Neural crest cell (in vitro differentiated cells): ENCODE results near the gene THUMPD1. TPM values are rescaled to one million over a fixed set of nuclear protein-coding genes. Genes with fewer than 3 reads are reported as not detected.

Experiments
- DNase-seq: peaks from one replicate; pipeline ENCODE4 v3.0.0; 2021; ENCODE audit warnings: low read depth, mixed read lengths, low spot score
- H3K27ac Mint-ChIP-seq: one replicate; pipeline ENCODE4 v1.8.0; 2021; ENCODE audit warnings: mild to moderate bottlenecking, mixed read lengths; ENCODE audit not compliant: unreplicated experiment
- H3K27me3 Mint-ChIP-seq: 2 replicates; pipeline ENCODE4 v1.8.0; 2021; ENCODE audit warnings: low read depth, mild to moderate bottlenecking, mixed read lengths
- H3K36me3 Mint-ChIP-seq: 2 replicates; pipeline ENCODE4 v1.8.0; 2021; ENCODE audit warnings: low read depth, mild to moderate bottlenecking, mixed read lengths
- H3K4me1 Mint-ChIP-seq: 2 replicates; pipeline ENCODE4 v1.8.0; 2021; ENCODE audit warnings: mixed read lengths
- H3K4me3 Mint-ChIP-seq: one replicate; pipeline ENCODE4 v1.8.0; 2021; ENCODE audit warnings: mild to moderate bottlenecking, mixed read lengths
- H3K9me3 Mint-ChIP-seq: 2 replicates; pipeline ENCODE4 v1.8.0; 2021; ENCODE audit warnings: mixed read lengths
- long read RNA-seq: library from polyadenylated mRNA; unstranded; transcript quantifications from one replicate; pipeline ENCODE4 v2.0.0, GENCODE V29; 2020
- total RNA-seq: library from RNA; stranded (reverse); gene quantifications from 2 replicates; pipeline ENCODE4 v1.2.1, GENCODE V29; 2021
- TF ChIP-seq, protein P1 (sequence below): fragments of 200-600 bp; sonication (generic); conservative IDR thresholded peaks from 2 replicates; pipeline ENCODE4 v1.5.0; 2021; ENCODE audit warnings: antibody characterized with exemption, mild to moderate bottlenecking

THUMPD1 gene, protein sequence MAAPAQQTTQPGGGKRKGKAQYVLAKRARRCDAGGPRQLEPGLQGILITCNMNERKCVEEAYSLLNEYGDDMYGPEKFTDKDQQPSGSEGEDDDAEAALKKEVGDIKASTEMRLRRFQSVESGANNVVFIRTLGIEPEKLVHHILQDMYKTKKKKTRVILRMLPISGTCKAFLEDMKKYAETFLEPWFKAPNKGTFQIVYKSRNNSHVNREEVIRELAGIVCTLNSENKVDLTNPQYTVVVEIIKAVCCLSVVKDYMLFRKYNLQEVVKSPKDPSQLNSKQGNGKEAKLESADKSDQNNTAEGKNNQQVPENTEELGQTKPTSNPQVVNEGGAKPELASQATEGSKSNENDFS
- total RNA-seq = 41.5 and 43.0 TPM in 2 replicates
- long read RNA-seq, full-length matches to known transcripts = 159 of 178 reads
- long read RNA-seq, partial matches to known transcripts = 1 of 178 reads
- long read RNA-seq, other reads (novel, unspliced or antisense) = 18 of 178 reads

DNA sequence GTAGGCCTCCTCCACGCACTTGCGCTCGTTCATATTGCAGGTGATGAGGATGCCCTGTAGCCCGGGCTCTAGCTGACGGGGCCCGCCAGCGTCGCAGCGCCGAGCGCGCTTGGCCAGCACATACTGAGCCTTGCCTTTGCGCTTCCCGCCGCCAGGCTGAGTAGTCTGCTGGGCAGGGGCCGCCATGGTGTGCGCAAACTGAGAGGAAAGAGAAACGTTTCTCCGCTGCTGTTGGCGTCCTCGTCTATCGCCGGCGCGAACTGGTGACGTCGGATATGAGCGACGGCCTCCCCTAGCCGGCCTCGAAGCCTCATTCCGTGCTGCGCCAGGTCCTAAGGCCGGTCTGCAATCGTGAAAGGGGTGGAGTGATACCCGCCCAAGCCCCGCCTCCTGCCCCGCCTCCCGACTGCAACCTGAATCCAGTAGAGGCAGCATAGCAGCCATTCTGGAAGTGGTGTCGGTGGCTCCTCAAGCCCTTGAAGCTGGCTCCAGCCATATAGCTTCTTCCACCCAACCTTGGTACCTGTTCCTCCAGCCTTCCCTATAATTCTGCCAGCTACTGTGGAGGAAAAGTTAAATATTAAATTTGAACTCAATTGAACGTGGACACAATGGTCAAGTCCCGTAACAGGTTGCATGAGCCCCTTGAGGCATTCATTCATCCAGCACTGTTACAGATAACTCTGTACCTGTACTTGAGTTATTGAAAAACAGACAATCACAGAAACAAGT is at the start of gene THUMPD1:
TSS of gene THUMPD1 (minus strand) at position 265 of the 732 bp plus-strand sequence. CDS start at position 186, 79 bp downstream.
- peak within 1 kb of the TSS; percentile 99 for H3K4me3 Mint-ChIP-seq
- H3K36me3 Mint-ChIP-seq = peaks cover 5% of the 10 kb centered on the region
- DNase-seq = peak; percentile 91
- no peaks in the 10 kb centered on the region for H3K27me3 Mint-ChIP-seq
- H3K27ac Mint-ChIP-seq = peak within 1 kb of the TSS; percentile 96
- peaks cover 19% of the 10 kb centered on the region for H3K4me1 Mint-ChIP-seq
- TF ChIP-seq, protein P1, sequence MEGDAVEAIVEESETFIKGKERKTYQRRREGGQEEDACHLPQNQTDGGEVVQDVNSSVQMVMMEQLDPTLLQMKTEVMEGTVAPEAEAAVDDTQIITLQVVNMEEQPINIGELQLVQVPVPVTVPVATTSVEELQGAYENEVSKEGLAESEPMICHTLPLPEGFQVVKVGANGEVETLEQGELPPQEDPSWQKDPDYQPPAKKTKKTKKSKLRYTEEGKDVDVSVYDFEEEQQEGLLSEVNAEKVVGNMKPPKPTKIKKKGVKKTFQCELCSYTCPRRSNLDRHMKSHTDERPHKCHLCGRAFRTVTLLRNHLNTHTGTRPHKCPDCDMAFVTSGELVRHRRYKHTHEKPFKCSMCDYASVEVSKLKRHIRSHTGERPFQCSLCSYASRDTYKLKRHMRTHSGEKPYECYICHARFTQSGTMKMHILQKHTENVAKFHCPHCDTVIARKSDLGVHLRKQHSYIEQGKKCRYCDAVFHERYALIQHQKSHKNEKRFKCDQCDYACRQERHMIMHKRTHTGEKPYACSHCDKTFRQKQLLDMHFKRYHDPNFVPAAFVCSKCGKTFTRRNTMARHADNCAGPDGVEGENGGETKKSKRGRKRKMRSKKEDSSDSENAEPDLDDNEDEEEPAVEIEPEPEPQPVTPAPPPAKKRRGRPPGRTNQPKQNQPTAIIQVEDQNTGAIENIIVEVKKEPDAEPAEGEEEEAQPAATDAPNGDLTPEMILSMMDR = no peak
- no peaks in the 10 kb centered on the region for H3K9me3 Mint-ChIP-seq

DNA sequence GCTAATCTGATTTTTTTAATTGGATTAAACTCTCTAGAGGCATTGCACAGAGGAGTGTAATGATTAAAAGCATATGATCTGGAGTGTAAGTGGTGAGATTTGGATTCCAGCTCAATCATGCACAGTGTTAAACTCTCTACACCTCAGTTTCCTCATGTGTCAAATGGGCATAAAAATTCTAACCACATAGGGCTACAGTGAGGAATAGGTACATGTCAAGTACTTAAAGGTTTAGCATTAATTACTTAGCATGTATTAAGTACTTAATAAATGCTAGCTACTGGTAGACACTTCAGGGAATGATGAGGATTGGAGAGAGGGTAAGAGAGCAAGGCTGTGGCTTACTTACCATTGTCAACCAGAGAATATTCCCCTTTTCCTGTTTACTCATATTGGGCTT is 47.5 kb upstream of the THUMPD1 start:
- Mint-ChIP-seq H3K4me1 (no peaks in the 10 kb centered on the region), H3K27me3 (no peaks in the 10 kb centered on the region), H3K9me3 (no peaks in the 10 kb centered on the region), H3K27ac (no peak overlapping the region), H3K4me3 (no peak overlapping the region), H3K36me3 (no peaks in the 10 kb centered on the region)
- TF ChIP-seq, protein P1 = no peak
- DNase-seq = no peak

DNA sequence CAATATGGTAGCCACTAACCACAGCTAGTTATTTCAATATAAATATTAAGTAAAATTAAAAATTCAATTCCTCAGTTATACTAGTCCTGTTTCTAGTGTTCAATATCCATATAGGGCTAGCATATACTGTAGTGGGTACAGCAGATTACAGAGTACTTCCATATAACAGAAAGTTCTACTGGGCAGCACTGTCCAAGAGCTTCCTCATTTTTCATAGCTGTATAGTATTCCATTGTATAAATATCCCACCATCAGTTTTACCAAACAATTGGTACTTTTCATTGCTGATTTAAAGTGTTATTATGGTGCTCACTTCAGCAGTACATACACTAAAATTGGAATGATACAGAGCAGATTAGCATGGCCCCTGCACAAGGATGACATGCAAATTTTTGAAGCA is 42.6 kb upstream of the THUMPD1 start:
- no peaks in the 10 kb centered on the region for H3K27me3 Mint-ChIP-seq

DNA sequence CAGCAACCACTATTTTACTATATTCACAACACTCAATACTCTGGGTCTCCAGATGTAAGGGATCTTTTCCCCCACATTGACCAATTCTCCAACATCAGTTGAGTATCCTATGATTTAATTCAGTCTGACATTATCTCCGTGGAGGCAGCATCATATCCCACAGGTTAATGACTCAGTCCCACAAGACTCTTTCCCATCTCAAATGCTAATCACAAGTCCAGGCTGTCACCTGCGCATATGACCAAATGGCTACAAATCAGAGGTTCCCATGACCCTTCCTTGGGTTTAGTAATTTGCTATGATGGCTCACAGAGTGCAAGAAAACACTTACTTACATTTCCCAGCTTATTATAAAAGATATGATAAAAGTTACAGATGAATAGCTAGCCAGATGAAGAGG is 40.9 kb upstream of the THUMPD1 start:
- TF ChIP-seq, protein P1 = no peak
- Mint-ChIP-seq H3K27ac (no peak overlapping the region), H3K36me3 (no peaks in the 10 kb centered on the region), H3K4me1 (no peaks in the 10 kb centered on the region), H3K27me3 (no peaks in the 10 kb centered on the region), H3K4me3 (no peak overlapping the region), H3K9me3 (no peaks in the 10 kb centered on the region)
- no peak for DNase-seq

More for the DNA sequence above, 42.6 kb upstream of the THUMPD1 start:
- H3K4me3 Mint-ChIP-seq = no peak overlapping the region
- DNase-seq = no peak
- no peaks in the 10 kb centered on the region for H3K4me1 Mint-ChIP-seq
- no peaks in the 10 kb centered on the region for H3K36me3 Mint-ChIP-seq
- H3K27ac Mint-ChIP-seq = no peak overlapping the region
- H3K9me3 Mint-ChIP-seq = no peaks in the 10 kb centered on the region
- TF ChIP-seq, protein P1 = no peak

DNA sequence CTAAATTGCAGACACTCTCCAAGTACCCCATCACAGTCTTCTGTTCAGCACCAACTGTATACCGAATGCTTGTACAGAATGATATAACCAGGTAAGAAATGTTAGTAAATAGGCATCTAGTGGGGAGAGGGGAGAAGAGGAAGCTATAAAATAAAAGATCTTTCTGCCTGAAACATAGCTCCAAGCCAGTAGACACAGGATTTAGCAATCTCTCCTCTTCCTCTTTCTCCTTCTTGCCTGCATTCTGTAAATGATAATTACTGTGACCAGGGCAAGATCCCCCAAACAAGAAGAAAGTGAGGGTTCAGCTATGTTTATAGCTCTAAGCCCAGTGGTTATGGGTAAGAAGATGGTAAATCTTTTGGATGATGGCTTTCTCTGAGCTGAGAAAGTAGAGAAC is 40.1 kb upstream of the THUMPD1 start:
- H3K36me3 Mint-ChIP-seq = no peaks in the 10 kb centered on the region
- no peak overlapping the region for H3K27ac Mint-ChIP-seq
- no peaks in the 10 kb centered on the region for H3K27me3 Mint-ChIP-seq
- H3K4me3 Mint-ChIP-seq = no peak overlapping the region
- DNase-seq = no peak
- TF ChIP-seq, protein P1 = no peak
- H3K4me1 Mint-ChIP-seq = no peaks in the 10 kb centered on the region
- H3K9me3 Mint-ChIP-seq = no peaks in the 10 kb centered on the region
